HG03565 (cell line): ENCODE data around the gene PTPRG.
"Not testable (repeated sequence)": the region's sequence is repeated elsewhere in the genome, so short reads cannot be mapped to it uniquely, and the experiment has no call there.

ENCODE experiments used
- ATAC-seq: cut with Tn5 transposase; IDR thresholded peaks from one replicate; pipeline ENCODE4 v1.9.1; 2021; ENCODE audit warnings: mild to moderate bottlenecking, moderate library complexity; ENCODE audit not compliant: unreplicated experiment

PTPRG gene

DNA sequence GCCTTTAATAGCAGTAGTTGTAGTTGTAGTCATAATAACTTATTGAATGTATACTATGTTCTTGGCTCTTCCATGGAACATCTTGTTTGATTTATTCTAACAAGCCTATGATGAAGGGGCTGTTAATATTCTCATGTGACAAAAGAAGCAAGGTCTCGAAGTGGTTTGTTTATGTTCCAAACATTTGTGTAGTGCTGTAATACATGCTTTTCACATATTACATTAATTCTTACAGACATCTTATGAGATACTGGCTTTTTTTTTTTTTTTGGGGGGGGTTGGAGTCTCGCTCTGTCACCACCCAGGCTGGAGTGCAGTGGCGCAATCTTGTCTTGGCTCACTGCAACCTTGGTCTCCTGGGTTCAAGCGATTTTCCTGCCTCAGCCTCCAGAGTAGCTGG is 252.3 kb downstream of the PTPRG start:
- no peak for ATAC-seq

DNA sequence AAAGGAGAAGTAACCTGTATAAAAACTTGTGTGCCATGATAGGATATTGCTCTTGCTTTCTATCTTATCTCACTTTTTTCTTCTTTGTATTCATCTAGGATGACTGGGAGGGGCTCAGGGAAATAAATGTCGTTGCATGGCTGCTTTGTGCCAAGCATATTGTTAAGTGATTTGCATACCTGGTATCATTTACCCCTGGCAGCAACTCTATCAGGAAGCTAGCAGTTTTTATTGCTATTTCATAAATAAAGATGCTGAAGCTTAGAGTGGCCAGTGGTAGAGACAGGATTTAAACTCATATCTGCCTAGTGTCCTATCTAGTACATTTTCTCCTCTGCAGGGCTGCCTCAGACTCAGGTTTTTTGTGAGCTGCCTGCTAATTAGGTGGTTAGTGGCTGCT is 253.3 kb downstream of the PTPRG start:
- ATAC-seq: no peak

DNA sequence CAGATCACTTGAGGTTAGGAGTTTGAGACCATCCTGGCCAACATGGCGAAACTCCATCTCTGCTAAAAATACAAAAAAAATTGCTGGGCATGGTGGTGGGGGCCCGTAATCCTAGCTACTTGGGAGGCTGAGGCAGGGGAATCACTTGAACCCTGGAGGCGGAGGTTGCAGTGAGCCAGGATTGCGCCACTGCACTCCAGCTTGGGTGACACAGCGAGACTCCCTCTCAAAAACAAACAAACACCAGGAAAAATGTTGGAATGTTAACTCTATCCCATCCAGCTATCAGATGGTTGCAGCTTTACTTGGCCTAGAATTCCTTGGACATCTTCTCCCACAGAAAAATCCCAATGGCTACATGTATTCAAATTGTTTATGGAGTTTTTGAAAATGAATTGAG is 254.9 kb downstream of the PTPRG start:
- not testable (repeated sequence) for ATAC-seq

DNA sequence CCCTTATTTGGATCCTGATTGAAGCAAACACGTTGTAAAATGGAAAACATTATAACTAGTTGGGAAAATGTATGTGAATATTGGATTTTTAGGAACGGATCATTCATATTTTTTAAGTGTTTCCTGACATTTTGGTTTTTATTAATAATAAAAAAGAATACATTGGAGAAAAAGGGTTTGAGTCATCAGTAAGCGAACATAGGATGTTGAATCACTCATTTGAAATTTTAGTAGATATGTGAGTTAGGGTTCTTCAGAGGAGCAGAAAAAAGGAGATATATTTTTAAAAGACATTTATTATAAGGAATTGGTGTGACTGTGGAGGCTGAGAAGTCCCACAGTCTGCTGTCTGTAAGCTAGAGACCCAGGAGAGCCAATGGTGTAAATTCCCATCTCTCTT is 258.5 kb downstream of the PTPRG start:
- no peak for ATAC-seq

- ATAC-seq: no peak
These were observed 259.1 kb downstream of the PTPRG start for GRCh38 chr3:61820306-61820992.

DNA sequence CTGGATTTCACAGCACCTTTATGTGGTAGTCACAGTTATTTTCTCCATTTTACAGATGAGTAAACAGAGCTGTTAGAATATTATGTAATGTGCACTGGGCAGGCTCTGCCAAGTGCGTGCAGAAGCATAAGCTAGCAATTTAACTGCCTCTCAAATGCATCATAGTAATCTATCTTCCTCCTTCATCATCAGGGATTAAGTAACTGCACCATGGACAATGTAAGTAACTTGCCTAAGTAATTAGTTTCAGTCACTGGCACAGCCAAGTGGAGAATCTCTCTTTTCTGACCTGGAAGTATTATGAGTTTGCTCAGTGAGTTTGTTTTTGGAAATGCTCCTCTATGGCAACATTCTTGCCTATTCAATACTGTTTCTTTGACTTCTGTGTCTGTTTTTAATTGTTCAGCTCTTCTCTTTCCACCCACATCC is 260.5 kb downstream of the PTPRG start:
- ATAC-seq: no peak

DNA sequence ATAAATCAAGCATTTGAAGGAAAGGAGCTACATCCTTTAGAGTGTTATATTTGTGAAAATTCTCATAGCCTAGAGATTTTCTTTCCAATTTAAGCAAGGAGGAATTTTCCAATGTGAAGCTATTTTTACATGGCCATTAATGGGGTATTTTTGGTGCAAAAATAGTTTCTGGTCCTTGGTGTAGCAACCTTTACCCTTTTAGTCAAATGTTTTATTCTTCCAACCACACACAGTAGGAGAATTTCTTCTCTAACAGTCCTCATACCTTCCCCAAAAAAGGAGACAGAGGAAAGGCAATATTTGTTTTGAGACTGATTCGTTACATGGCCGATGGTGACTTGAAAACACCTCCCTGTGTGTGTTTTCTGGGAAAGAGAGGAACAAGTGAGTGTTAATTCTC is 261.2 kb downstream of the PTPRG start:
- ATAC-seq: no peak

GRCh38 chr3:61824553-61825135 is 263.3 kb downstream of the PTPRG start:
- ATAC-seq: no peak

DNA sequence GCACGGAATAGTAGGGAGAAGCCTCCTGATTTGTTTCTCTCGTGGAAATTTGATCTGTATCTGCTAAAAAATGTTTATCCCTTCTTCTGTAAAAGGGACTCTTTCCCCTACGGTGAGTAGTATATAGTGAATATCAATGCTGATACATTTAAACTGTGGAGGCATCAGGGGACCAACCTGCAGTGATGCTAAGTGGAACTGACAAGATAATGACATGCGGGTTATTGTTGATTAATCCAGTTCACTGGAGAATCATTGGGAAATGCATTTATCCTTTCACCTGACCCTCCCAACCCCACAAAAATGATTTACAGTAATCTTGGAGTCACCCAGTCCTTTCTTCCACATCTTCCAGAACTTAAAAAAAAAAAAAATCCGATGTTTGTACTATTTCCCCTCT is 264.8 kb downstream of the PTPRG start:
- ATAC-seq: no peak

- ATAC-seq: no peak
These were observed 267.0 kb downstream of the PTPRG start for GRCh38 chr3:61828184-61828874.

DNA sequence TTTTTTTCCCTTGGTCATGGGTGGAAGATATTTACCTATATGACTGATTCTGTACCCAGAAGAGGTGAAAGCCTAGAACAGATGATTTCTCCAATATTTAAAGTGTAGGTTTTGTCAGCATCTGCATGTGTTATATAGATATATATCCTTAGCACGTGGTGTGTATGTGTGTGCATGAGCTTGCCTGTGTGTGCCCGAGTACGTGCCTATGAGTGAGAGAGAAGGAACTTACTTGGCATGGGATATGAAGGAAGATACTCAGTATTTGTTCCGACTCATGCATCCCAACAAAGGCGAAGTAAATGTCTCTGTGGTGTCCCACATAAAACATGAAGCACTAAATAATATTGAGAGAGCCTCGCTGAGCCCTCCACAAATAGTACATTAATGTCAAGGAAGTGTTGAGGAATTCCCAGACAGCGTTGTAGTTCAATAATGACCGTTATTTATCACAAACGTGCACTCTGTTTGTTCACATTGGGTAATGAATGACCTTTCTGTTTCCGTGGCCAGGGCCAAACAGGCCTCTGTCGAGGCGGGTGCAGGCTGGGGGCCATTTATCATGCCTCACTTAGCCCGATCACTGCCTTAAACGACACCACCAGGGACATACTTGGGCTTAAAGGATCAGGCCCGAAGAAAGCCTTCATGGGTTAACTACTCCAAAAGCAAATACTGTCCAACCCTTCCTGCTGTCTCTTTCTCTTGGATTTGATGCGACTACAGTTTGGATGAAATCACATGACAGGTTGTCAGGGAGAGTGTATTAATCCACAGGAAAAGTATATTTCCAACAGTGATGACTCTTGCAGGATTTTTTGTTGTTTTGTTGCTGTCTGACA is 267.7 kb downstream of the PTPRG start:
- no peak for ATAC-seq

DNA sequence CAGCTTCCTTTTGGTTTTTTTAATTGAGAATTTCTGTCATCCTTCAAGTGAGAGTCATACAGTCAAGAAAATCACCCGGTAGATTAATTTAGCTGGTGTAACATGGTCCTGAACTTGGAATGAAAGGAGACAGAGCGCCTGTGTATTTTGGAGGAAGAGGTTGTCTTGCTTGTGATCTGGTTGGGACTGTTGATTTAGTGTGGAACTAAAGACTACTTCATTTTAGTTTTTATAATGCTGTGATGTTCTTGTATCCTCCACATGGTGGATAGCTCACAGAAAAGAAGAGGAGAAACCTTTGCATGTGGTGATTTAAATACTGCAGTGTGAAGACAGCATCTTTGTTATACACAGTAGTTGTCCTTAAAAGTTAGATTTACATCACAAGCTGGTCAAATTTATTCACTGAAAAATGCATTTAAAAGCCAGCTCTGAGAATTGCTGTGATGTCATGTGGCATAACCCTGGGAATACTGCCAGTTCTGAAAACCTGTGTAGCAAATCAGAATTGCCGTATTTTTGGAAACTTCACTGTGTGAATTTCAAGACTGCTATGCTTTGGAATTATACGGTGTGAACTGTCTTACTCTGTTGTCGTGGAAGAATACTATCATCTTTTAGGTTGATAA is 268.5 kb downstream of the PTPRG start:
- no peak for ATAC-seq

GRCh38 chr3:61831973-61832372 is 270.6 kb downstream of the PTPRG start:
- no peak for ATAC-seq

DNA sequence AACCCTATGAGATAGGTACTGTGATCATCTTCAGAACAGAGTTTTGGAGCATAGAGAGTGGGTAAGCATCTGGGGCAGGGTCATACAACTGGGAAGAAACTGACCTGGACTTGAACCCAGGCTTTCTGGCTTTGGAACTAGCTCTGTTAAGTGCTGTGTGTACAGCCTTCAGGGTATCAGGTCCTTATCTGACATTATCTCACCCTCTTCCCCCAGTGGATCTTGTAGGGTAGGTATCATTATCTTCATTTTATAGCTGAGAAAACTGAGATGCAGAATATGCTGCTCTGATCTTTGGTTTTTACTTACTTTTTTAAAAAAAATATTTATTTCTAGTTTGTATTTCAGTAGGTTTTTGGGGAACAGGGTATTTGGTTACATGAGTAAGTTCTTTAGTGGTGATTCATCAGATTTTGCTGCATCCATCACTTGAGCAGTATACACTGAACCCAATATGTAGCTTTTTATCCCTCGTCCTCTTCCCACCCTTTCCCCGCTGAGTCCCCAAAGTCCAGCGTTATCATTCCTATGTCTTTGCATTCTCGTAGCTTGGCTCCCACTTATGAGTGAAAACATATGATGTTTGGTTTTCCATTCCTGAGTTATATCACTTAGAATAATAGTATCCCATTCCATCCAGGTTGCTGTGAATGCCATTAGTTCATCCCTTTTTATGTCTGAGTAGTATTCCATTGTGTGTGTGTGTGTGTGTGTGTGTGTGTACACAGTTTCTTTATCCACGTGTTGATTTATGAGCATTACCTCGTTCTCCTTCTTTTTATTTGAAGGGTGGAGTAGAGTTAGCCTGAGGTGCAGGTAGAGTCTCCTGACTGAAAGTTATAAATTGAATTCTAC is 271.2 kb downstream of the PTPRG start:
- no peak for ATAC-seq

- ATAC-seq: no peak
These were observed 277.9 kb downstream of the PTPRG start for GRCh38 chr3:61839256-61839655.

- ATAC-seq: no peak
These were observed 279.9 kb downstream of the PTPRG start for GRCh38 chr3:61841111-61841845.

- ATAC-seq: no peak
These were observed 280.6 kb downstream of the PTPRG start for GRCh38 chr3:61841988-61842387.

- no peak for ATAC-seq
These were observed 283.0 kb downstream of the PTPRG start for GRCh38 chr3:61844346-61844745.

GRCh38 chr3:61846488-61846887 is 285.1 kb downstream of the PTPRG start:
- ATAC-seq: no peak
